T-helper 2 cell treated with Interferon-gamma antibody and Interleukin-4, amounts not matched to agents 100 ng/mL and 5 ng/mL, for 36 hours (primary cell): ENCODE results near the gene TPRG1. TPM values are rescaled to one million over a fixed set of nuclear protein-coding genes. Genes with fewer than 3 reads are reported as not detected.

ENCODE experiments used
- intact Hi-C: fragments of 100-400 bp; cut with micrococcal nuclease; formaldehyde crosslinking; loops from one replicate; pipeline ENCODE4 v1.15.1; 2023
- total RNA-seq: library from RNA; stranded (reverse); gene quantifications from 2 replicates; pipeline ENCODE4 v1.2.3, GENCODE V29; 2022

TPRG1 gene
- total RNA-seq, 1 donor from 2014 or later, result 27.6 TPM

GRCh38 chr3:189304465-189305351 is 132.9 kb downstream of the TPRG1 start:
- intact Hi-C loops, result loop anchor here (1.0 to 10.0 kb wide), 6 partner anchors 15 to 1500 kb away; no protein-coding TSS in a partner anchor

- intact Hi-C loops, result loop anchor here (1.0 to 10.0 kb wide), 6 partner anchors 16 to 1501 kb away; no protein-coding TSS in a partner anchor
Observed at GRCh38 chr3:189305412-189305811, 133.6 kb downstream of the TPRG1 start.

- intact Hi-C loops, result loop anchor here (1.0 to 10.0 kb wide), 4 partner anchors 16 to 1503 kb away; no protein-coding TSS in a partner anchor
Observed at GRCh38 chr3:189307963-189308362, 136.2 kb downstream of the TPRG1 start.

- intact Hi-C loops, result loop anchor here (1.0 to 10.0 kb wide), 4 partner anchors 16 to 1504 kb away; no protein-coding TSS in a partner anchor
Observed at GRCh38 chr3:189308608-189309007, 136.8 kb downstream of the TPRG1 start.

- intact Hi-C loops, result loop anchor here (5.0 to 10.0 kb wide), 3 partner anchors 255 to 1505 kb away; no protein-coding TSS in a partner anchor
Observed at GRCh38 chr3:189309400-189309975, 137.7 kb downstream of the TPRG1 start.

GRCh38 chr3:189311521-189311920 is 139.8 kb downstream of the TPRG1 start:
- intact Hi-C loops, result no loop called here

GRCh38 chr3:189312866-189313265 is 141.1 kb downstream of the TPRG1 start:
- intact Hi-C loops, result no loop called here

- intact Hi-C loops, result loop anchor here (1.0 kb wide), 1 partner anchor 8 kb away; no protein-coding TSS in a partner anchor
Observed at GRCh38 chr3:189316296-189317019, 144.7 kb downstream of the TPRG1 start.

GRCh38 chr3:189317911-189318310 is 146.1 kb downstream of the TPRG1 start:
- intact Hi-C loops, result no loop called here

- intact Hi-C loops, result loop anchor here (5.0 to 10.0 kb wide), 3 partner anchors 33 to 1578 kb away; no protein-coding TSS in a partner anchor
Observed at GRCh38 chr3:189320511-189320910, 148.7 kb downstream of the TPRG1 start.

GRCh38 chr3:189322339-189322738 is 150.6 kb downstream of the TPRG1 start:
- intact Hi-C loops, result loop anchor here (5.0 to 10.0 kb wide), 3 partner anchors 35 to 1580 kb away; no protein-coding TSS in a partner anchor

GRCh38 chr3:189324538-189325138 is 152.9 kb downstream of the TPRG1 start:
- intact Hi-C loops, result loop anchor here (1.0 to 10.0 kb wide), 10 partner anchors 8 to 1582 kb away; no protein-coding TSS in a partner anchor

GRCh38 chr3:189325454-189325853 is 153.7 kb downstream of the TPRG1 start:
- intact Hi-C loops, result loop anchor here (2.0 to 10.0 kb wide), 4 partner anchors 53 to 281 kb away; no protein-coding TSS in a partner anchor

GRCh38 chr3:189329630-189330029 is 157.9 kb downstream of the TPRG1 start:
- intact Hi-C loops, result loop anchor here (5.0 to 10.0 kb wide), 3 partner anchors 32 to 285 kb away; no protein-coding TSS in a partner anchor

GRCh38 chr3:189330066-189330465 is 158.3 kb downstream of the TPRG1 start:
- intact Hi-C loops, result loop anchor here (5.0 kb wide), 1 partner anchor 33 kb away; no protein-coding TSS in a partner anchor

- intact Hi-C loops, result loop anchor here (5.0 kb wide), 1 partner anchor 34 kb away; no protein-coding TSS in a partner anchor
Observed at GRCh38 chr3:189331002-189331418, 159.2 kb downstream of the TPRG1 start.

- intact Hi-C loops, result loop anchor here (5.0 kb wide), 1 partner anchor 37 kb away; no protein-coding TSS in a partner anchor
Observed at GRCh38 chr3:189334064-189334920, 162.5 kb downstream of the TPRG1 start.

GRCh38 chr3:189337673-189338091 is 165.9 kb downstream of the TPRG1 start:
- intact Hi-C loops, result no loop called here

GRCh38 chr3:189338366-189338765 is 166.6 kb downstream of the TPRG1 start:
- intact Hi-C loops, result no loop called here
